ENCODE measurements around the gene MTOR.
"Not testable (repeated sequence)": the region's sequence is repeated elsewhere in the genome, so short reads cannot be mapped to it uniquely, and the experiment has no call there.

MTOR gene

DNA sequence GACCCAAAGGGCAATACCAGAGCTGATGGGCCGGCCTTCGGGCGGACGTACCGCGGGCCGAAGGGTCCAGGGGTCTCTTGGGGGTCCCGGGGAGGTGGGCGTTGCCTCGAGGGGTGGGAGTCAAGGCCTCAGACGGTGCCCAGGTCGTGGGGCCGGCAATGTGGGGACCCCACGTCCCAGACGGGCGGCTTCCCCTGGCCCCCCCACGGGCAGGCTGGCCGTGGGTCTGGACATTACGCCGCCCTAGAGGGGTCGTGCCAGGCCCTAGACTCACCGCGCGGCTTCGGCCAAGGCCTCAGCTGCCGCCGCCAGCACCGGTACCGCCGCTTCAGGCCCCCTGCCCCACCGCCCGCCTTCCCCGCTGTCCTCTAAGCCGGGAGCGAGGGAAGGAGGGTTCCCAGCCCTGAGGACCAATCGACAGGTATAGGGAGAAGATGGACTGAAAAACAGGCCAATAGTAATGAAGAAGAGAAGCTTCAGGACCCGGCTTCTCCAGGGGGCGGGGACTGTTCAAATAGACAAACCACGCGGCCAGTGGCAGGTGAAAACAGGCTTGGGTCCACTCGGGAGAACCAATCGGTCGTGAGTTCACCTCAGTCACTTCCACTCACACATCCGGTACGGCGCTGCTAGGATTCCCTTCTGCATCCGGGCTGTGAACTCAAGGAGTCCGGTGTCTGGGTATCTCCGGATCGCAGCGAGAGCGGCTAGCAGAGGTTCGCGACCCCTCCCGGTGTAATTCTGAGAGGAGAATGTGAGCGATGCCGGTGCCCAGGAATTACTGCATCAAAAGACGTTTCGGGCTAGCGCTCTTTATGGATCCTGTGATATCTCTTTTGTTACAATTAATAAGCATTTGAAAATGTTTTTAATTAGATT is at the start of gene MTOR:
MTOR (minus strand) TSS at position 381 of the 879 bp plus-strand sequence. CDS start 3,142 bp downstream, outside the sequence.
- peak; percentile 99 for DNase-seq (ENCODE audit: low read depth)

DNA sequence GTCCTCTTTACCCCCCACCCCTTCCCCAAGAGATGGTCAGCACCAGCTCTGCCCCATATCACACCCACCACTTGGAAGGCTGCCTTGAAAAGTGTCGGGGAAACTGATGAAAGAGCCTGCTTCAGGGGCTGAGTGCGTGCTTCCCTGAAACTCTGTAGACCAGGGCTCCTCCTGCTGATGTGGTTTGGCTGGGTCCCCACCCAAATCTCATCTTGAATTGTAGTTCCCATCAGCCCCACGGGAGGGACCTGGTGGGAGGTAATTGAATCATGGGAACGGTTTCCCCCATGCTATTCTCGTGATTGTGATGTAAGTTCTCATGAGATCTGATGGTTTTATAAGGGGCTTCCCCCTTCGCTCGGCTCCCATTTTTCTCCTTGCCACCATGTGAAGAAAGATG is 47.0 kb upstream of the MTOR start:
- DNase-seq (ENCODE audit: low read depth), result no peak

DNA sequence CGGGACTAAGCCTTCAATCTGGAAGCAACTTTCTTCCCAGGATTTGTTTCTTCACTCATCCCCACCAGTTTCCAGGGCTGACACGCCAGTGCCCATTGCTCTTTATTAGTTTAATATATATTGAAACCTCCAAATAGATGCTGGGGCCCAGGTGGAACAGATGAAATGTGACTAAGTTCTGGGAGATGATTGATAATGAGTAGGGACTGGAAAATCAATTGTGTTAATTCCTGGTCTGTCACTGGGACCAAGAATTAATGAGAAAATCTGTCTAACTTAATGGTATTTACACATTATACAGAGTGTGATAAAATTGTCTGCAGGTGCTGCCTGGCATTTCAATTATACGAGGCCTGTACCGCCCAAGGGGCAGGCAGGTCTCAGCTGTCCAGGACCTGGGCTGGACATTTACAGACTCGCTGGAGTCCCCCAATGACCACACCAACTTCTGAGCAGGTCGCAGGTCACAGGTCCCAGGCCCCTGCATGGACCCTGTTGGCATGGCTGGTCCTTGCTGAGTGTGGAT is 46.4 kb upstream of the MTOR start:
- no peak for DNase-seq (ENCODE audit: low read depth)

DNA sequence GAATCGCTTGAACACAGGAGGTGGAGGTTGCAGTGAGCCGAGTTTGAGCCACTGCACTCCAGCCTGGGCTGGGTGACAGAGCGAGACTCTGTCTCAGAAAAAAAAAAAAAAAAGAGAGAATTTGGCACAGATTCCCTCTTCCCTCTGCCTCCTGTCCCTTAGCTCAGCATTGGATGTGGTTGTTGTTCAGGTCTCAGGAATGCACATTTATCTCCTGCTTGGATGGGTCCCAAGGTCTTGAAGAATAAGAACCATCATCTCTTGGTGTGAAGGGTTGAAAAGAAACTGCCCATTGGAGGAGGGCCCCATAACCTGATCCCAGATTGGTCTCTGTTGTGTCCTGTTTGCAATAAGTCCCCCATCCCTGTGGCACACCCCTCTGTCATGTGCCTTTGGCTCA is 45.5 kb upstream of the MTOR start:
- no peak for DNase-seq (ENCODE audit: low read depth)

DNA sequence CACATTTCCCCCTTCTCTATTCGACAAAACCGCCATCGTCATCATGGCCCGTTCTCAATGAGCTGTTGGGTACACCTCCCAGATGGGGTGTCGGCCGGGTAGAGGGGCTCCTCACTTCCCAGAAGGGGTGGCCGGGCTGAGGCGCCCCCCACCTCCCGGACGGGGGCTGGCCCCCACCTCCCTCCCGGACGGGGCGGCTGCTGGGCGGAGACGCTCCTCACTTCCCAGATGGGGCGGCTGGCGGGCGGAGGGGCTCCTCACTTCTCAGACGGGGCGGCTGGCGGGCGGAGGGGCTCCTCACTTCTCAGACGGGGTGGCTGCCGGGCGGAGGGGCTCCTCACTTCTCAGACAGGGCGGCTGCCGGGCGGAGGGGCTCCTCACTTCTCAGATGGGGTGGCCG is 43.2 kb upstream of the MTOR start:
- DNase-seq (ENCODE audit: low read depth), result not testable (repeated sequence)

DNA sequence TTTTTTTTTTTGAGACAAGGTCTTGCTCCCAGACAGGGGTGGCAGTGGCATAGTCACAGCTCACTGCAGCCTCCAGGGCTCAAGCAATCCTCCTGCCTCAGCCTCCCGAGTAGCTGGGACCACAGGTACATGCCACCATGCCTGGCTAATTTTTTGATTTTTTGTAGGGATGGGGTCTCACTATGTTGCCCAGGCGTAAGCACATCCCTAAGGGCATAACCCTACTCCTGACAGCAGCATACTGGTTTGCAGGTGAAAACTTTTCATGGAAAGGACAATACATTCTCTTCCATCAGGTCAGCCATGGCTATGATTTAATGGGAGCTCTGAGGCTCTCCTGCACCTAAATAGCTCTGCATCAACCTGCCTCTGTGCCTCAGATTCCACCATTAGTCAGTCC is 40.0 kb upstream of the MTOR start:
- DNase-seq (ENCODE audit: low read depth), result no peak

DNA sequence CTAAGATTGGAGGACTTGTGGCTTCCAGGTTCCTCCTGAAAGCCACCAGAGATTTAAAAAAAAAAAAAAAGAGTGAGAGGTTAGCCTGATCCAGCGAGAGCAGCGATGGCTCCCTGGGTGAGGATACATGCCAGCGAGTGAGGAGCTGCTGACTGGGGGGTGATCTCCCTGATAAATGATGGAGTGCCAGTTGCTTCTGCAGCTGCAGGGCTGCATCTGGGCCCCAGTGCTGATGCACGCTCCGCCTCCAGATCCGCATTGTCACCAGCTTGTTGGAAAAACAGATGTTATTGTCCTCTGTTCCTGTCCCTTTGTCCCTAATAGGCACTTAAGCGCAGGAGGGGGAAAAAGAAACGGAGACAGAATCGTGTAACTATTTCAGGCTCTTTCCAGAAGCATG is 39.2 kb upstream of the MTOR start:
- no peak for DNase-seq (ENCODE audit: low read depth)

DNA sequence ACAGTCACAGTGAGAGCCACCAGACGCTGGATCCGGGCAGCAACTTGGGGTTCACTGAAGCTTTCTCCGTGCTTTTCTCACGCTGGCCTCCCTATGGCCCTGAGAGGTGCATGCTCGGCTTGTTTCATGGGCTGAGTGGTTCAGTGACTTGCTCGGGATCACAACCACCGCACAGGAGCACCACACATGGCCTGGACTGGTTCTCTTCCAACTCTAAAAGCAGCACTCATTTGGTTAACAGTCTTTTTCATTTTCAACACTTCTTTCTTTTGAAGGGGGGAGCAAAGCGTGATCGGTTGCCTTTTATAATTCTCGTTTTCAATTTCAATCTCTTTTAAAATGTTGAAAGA is 36.8 kb upstream of the MTOR start:
- DNase-seq (ENCODE audit: low read depth), result no peak

DNA sequence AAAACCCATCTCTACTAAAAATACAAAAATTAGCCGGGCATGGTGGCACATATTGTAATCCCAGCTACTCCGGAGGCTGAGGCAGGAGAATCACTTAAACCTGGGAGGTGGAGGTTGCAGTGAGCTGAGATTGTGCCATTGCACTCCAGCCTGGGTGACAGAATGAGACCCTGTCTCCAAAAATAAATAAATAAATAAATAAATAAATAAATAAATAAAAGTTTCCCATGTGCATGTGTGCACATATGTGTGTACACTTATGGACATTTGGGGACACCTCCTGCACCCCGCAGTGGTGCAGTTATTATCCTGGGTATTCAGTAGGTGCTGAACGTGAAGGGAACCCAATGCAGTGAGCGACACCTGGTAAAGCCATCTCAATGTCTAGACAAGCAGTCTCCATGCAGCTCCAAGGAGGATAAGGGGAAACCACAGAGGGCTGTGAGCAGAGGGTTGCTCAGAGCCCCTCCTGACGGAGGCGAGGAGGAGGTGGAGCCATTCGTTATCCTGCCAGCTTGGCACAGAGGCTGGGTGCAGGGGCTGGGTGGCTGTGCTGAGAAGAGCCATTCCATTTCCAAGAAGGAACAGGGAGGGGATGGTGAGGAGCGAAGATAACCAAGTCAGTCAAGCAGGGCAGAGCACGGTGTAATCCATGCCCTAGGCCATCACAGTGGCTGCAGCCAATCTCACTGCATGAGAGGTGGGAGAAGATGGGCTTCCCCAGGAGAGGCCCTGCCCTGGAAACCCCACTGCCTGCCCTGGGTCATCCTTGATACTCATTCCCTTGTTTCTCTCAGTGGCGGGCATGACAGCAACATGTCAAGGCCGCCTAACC is 36.3 kb upstream of the MTOR start:
- DNase-seq (ENCODE audit: low read depth), result no peak

DNA sequence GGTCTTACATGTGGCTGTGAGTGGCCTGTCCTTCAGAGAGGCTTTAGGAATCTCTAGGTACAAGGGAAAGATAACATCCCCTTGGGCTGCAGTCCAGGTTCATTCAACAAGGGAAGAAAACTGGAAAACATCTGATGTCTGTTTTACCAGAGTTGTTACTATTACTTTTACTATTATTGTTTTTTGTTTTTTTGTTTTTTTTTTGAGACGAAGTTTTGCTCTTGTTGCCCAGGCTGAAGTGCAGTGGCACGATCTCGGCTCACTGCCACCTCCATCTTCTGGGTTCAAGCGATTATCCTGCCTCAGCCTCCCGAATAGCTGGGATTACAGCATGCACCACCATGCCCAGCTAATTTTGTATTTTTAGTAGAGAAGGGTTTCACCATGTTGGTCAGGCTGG is 35.4 kb upstream of the MTOR start:
- DNase-seq (ENCODE audit: low read depth), result not testable (repeated sequence)

DNA sequence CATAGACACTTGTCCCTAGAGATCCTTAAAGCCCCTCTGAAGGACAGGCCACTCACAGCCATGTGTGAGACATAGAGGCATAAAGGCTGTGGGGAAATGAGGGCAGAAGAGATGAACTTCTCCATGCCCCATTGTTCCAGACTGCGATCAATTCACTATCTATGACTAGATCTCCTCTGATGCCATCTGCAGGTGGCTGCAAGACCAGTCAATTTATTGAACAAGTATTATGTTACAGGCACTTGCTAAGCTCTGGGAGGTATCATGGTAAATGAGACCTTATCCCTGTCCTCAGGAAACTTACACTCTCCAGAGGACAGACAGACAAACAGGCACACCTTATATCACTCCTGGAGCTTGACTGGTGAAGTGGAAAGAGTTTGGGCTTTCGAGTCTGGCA is 33.6 kb upstream of the MTOR start:
- DNase-seq (ENCODE audit: low read depth), result no peak

DNA sequence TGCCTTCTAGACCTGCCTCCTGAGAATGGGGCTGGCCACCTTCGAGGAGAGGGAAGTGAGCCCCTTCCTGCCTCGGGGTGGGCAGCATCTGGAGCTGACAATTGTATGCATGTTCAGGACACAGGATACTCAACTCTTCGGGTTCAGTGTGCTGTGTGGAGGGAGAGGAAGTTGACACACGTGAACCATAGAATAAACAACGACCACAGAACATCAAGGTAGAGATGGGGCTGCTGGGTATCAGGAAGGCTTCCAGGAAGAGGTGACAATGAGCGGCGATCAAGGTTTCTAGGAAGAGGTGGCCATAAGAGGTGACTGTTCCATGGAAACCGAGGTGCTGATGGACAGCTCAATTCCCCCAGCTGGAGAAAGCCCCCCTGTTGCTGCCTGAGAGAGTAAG is 32.6 kb upstream of the MTOR start:
- DNase-seq (ENCODE audit: low read depth), result no peak

DNA sequence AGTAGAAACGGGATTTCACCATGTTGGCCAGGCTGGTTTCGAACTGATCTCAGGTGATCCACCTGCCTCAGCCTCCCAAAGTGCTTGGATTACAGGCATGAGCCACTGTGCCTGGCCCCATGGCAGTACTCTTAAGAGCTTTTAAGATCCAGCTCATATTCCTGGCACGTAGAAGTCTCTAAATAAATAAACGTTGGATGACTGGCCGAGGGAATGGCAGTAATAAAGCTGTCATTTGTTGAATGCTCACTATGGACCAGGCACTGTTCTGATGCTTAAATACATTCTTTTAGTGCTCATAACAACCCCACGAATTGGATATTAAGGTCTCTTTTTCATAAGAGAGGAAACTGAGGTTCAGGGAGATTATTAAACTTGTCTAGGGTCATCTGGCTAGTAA is 31.5 kb upstream of the MTOR start:
- DNase-seq (ENCODE audit: low read depth), result no peak

DNA sequence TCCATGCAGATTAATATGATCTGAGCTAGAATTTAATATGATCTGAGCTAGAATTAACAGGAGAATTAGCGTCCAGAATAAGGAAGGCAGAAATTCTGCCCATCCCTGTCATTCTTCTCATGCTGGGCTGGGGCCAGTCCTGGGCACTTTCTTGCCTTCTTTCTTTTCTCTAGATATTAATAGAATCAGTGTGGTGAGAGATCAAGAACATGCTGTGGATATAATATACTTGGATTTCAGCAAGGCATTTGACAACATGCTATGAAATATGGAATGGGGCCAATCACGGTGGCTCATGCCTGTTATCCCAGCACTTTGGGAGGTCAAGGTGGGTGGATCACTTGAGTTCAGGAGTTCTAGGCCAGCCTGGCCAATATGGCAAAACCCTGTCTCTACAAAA is 28.7 kb upstream of the MTOR start:
- DNase-seq (ENCODE audit: low read depth), result no peak

DNA sequence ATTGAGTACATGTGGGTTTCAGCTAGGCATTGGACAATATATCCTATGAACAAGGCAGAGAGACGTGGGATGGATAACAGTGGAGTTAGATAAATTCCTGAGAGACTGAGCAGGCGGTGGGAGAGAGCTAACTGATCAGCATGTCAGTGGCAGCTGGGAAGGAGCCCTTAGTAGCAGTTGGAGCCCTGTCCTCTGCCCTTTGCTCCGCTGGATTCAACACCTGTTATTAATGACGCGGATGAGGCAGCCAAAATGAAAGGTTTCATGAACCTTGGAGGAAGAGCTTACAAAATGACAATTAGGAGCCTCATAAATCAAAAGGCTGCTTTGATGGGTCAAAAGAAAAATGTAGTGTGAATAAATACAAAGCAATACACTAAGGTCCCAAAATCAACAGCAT is 26.7 kb upstream of the MTOR start:
- DNase-seq (ENCODE audit: low read depth), result no peak

DNA sequence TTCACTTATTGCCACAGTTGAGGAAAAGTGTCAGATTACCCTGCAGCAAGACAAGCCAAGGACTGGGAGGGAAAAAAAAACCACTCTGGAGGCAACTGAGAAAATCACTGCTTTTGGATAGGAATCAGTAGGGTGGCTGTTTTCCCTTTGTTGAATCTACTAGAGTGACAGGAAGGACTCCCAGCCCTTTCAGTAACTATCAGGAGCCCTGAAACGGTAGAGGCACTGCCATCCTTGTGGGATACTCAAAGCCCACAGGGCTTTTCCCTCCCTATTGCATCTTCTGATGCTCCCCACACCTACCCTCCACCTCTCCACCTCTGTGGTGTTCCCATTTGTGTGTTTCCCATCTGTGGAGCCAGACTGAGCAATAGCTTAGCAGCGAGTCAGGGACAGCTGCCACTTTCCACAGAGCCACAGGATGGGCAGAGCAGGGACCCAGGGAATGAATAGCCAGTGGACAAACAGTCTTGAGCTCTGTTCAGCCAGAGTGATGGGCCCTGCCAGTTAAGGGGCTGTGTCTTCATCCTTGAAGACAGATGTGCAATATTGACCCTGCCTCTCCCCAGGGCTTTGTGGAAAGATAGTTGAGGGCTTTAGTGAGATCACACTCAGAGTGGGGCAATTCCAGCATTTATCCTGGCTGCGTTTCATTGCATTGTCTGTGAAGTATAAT is 24.5 kb upstream of the MTOR start:
- DNase-seq (ENCODE audit: low read depth), result no peak

DNA sequence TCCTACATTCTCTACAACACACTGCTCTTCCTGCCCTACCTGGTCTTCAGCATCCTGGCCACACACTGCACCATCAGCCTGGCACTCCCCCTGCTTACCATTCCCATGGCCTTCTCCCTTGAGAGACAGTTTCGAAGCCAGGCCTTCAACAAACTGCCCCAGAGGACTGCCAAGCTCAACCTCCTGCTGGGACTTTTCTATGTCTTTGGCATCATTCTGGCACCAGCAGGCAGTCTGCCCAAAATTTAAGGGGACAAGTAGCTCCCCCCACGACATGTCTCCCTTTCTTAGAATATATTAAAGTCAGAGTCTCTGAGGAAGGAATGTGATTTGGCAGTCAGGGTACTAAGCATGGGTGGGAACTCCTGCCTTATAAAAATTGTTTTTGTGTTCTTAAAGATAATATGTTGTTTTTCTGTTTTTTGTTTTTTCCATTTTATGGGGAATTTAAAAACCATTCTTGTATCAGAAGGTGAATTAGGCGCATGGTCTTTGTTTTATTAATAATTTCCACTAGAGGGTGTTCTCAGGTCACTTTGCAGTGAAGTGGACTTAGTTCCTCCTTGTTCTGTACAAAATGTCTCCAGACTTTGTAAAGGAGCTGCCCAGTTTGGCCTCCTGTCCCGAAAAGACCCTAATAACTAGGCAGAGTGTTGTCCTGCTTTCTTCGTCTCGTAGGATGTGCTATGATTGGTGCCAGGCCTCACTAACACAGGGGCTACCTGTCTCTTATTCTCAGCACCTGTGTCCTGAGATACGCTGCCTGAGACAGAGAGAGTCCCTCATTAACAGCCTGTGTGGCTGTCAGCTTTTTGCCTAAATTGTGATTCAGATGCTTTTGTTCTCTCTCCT is 23.8 kb upstream of the MTOR start:
- DNase-seq (ENCODE audit: low read depth), result no peak

DNA sequence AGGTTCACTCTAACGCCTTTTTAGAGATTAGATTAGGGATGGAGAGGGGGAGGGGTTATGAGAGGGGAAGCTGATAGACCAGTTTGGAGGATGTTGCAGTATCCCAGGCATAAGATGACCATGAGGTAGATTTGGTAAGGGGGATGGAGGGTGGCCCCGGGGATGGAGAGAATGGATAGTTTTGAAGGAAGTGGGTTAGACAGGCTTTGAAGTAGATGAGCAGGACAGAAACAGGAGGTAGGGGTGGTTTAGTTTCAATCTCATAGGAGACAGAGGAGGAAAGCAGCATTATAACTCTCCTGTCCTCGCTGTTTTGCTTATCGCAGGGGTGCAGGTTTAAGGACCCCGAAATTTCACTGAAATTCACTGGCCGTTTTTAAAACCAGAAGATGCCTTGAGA is 22.4 kb upstream of the MTOR start:
- DNase-seq (ENCODE audit: low read depth), result no peak

DNA sequence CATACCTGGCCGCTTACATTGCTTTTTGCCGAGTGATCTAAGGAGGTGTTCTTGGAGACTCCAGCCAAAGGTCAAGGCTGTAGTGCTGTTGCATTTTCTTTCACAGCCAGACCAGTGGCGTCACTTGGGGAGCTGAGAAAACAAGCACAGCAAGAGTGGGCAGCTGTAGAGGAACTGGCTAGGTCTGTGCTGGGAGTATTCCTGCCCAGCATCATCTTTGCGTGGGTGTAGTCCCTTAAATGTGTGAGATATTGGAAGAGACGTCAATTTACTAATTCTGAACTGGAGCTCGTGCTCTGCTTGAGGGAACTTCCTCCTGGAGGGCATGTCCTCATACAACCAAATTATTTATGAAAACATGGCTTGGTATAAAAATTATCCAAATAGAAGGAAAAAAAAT is 20.8 kb upstream of the MTOR start:
- DNase-seq (ENCODE audit: low read depth), result no peak

DNA sequence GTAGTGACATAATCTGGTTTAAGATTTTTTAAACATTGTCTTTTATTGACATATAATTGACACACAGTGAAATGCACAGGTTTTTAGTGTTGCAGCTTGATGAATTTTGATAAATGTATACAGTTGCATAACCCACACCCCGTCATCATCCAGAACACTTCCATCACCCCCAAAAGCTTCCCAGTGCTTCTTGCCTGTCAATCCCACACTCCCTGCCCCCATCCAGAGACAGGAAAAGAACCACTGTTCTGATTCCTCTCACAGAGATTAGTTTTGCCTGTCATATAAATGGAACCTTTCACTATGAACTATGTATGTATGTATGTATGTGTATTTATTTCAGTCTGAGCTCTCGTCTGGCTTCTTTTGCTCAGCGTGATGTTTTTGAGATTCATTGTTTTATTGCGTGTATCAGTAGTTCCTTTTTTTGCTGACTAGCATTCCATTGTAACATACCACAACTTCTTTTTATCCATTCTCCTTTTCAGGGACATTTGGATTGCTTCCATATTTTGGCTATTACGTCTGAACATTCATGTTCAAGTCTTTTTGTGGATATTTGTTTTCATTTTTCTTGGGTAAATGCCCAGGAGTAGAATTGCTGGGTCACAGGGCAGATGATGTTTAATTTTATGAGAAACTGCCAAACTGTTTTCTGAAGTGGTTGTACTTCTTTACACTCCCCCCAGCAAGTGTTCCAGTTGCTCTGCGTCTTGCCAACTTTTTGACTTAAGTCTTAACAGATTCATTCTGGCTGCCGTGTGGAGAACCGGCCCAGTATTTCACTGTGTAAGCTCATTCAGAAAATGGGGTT is 19.4 kb upstream of the MTOR start:
- peak; percentile 85 for DNase-seq (ENCODE audit: low read depth)
